ENCODE data around the gene MFAP5. TPM values are rescaled to one million over a fixed set of nuclear protein-coding genes. Genes with fewer than 3 reads are reported as not detected.

MFAP5 gene
- polyA plus RNA-seq, 1 donor = 7.6 TPM

- Histone ChIP-seq H3K36me3 (ENCODE audit: control insufficient read depth, insufficient read depth, low read length) (no peaks in the 10 kb centered on the region), H3K27ac (ENCODE audit: low read length) (no peak overlapping the region), H3K27me3 (ENCODE audit: control insufficient read depth, insufficient read depth, low read length) (no peaks in the 10 kb centered on the region), H3K4me1 (ENCODE audit: control insufficient read depth, insufficient read depth, low read length) (no peaks in the 10 kb centered on the region), H3K4me3 (ENCODE audit: low read length) (no peak overlapping the region), H3K9me3 (ENCODE audit: control insufficient read depth, low read depth, low read length) (no peaks in the 10 kb centered on the region)
- no CpG with 5 or more reads among the region's 4 CpGs for WGBS (ENCODE audit: insufficient coverage, low lambda C conversion rate)
- DNase-seq = no peak
Measured at GRCh38 chr12:8676651-8677050, 14.0 kb upstream of the MFAP5 start.

GRCh38 chr12:8675591-8676036, 13.0 kb upstream of the MFAP5 start:
- Histone ChIP-seq H3K4me1 (ENCODE audit: control insufficient read depth, insufficient read depth, low read length) (no peaks in the 10 kb centered on the region), H3K9me3 (ENCODE audit: control insufficient read depth, low read depth, low read length) (no peaks in the 10 kb centered on the region), H3K36me3 (ENCODE audit: control insufficient read depth, insufficient read depth, low read length) (no peaks in the 10 kb centered on the region), H3K27me3 (ENCODE audit: control insufficient read depth, insufficient read depth, low read length) (no peaks in the 10 kb centered on the region), H3K4me3 (ENCODE audit: low read length) (no peak overlapping the region), H3K27ac (ENCODE audit: low read length) (no peak overlapping the region)
- DNase-seq = peak in 1 of 2 donors; percentile 39
- WGBS (ENCODE audit: insufficient coverage, low lambda C conversion rate) = 0% methylated on average over 1 of the region's 3 CpGs

- WGBS (ENCODE audit: insufficient coverage, low lambda C conversion rate) = 100% methylated on average over 2 of the region's 5 CpGs
- no peak for DNase-seq
- Histone ChIP-seq H3K27ac (ENCODE audit: low read length) (no peak overlapping the region), H3K4me3 (ENCODE audit: low read length) (no peak overlapping the region), H3K9me3 (ENCODE audit: control insufficient read depth, low read depth, low read length) (no peaks in the 10 kb centered on the region), H3K4me1 (ENCODE audit: control insufficient read depth, insufficient read depth, low read length) (no peaks in the 10 kb centered on the region), H3K27me3 (ENCODE audit: control insufficient read depth, insufficient read depth, low read length) (no peaks in the 10 kb centered on the region), H3K36me3 (ENCODE audit: control insufficient read depth, insufficient read depth, low read length) (no peaks in the 10 kb centered on the region)
Measured at GRCh38 chr12:8672381-8672780, 9.8 kb upstream of the MFAP5 start.

- H3K36me3 ChIP-seq (ENCODE audit: control insufficient read depth, insufficient read depth, low read length) = no peaks in the 10 kb centered on the region
- no peak for DNase-seq
- no CpG with 5 or more reads among the region's 2 CpGs for WGBS (ENCODE audit: insufficient coverage, low lambda C conversion rate)
- H3K27ac ChIP-seq (ENCODE audit: low read length) = no peak overlapping the region
- peaks cover 2% of the 10 kb centered on the region for H3K27me3 ChIP-seq (ENCODE audit: control insufficient read depth, insufficient read depth, low read length)
- H3K4me1 ChIP-seq (ENCODE audit: control insufficient read depth, insufficient read depth, low read length) = no peaks in the 10 kb centered on the region
- no peak overlapping the region for H3K4me3 ChIP-seq (ENCODE audit: low read length)
- H3K9me3 ChIP-seq (ENCODE audit: control insufficient read depth, low read depth, low read length) = no peaks in the 10 kb centered on the region
Measured at GRCh38 chr12:8668441-8668840, 5.8 kb upstream of the MFAP5 start.

DNA sequence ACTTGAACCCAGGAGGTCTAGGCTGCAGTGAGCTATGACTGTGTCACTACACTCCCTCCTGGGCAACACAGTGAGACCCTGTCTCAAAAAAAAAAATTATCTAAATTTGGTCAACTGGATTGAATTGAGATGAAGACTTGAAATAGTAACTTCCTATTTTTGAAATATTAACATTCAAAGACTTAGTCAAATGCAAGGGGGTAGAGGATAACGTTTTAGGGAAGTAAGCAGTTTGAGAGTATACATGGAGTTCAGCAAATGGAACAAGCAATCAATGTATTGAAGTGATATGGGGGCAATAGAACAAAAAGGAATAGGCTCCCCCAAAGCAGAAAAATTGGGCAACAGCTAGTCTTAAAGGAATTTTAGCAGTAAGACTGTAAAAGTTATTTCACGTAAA, 4.6 kb upstream of the MFAP5 start:
- no peak for DNase-seq
- 85% methylated on average over 2 of the region's 2 CpGs for WGBS (ENCODE audit: insufficient coverage, low lambda C conversion rate)
- H3K27me3 ChIP-seq (ENCODE audit: control insufficient read depth, insufficient read depth, low read length) = peaks cover 2% of the 10 kb centered on the region
- no peak overlapping the region for H3K27ac ChIP-seq (ENCODE audit: low read length)
- no peaks in the 10 kb centered on the region for H3K36me3 ChIP-seq (ENCODE audit: control insufficient read depth, insufficient read depth, low read length)
- no peak overlapping the region for H3K4me3 ChIP-seq (ENCODE audit: low read length)
- H3K4me1 ChIP-seq (ENCODE audit: control insufficient read depth, insufficient read depth, low read length) = no peaks in the 10 kb centered on the region
- no peaks in the 10 kb centered on the region for H3K9me3 ChIP-seq (ENCODE audit: control insufficient read depth, low read depth, low read length)

DNA sequence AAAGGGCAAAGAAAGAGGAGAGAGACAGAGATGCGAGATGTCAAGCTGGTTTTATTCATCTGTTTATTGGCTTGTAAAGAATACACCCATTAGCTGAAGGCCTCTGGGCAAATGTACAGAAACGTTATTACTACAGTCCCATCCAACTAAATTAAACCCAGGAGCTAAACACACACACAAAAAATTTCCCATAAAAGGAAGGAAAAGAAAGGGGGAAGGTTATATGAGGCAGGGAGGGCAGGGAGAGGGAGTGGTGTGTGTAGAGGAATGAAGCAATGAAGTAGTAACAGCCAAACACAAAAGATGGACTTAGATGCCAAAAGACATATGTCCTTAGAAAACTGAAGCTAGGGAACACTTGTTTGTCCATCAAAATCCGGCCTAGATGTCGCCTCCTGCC, 3.1 kb upstream of the MFAP5 start:
- peaks cover 2% of the 10 kb centered on the region for H3K27me3 ChIP-seq (ENCODE audit: control insufficient read depth, insufficient read depth, low read length)
- no peaks in the 10 kb centered on the region for H3K36me3 ChIP-seq (ENCODE audit: control insufficient read depth, insufficient read depth, low read length)
- no peak for DNase-seq
- H3K9me3 ChIP-seq (ENCODE audit: control insufficient read depth, low read depth, low read length) = no peaks in the 10 kb centered on the region
- 60% methylated on average over 1 of the region's 4 CpGs for WGBS (ENCODE audit: insufficient coverage, low lambda C conversion rate)
- no peak overlapping the region for H3K4me3 ChIP-seq (ENCODE audit: low read length)
- H3K4me1 ChIP-seq (ENCODE audit: control insufficient read depth, insufficient read depth, low read length) = no peaks in the 10 kb centered on the region
- H3K27ac ChIP-seq (ENCODE audit: low read length) = no peak overlapping the region

GRCh38 chr12:8664228-8664913, 1.7 kb upstream of the MFAP5 start:
- H3K4me1 ChIP-seq (ENCODE audit: control insufficient read depth, insufficient read depth, low read length) = no peaks in the 10 kb centered on the region
- no peaks in the 10 kb centered on the region for H3K36me3 ChIP-seq (ENCODE audit: control insufficient read depth, insufficient read depth, low read length)
- no peak overlapping the region for H3K27ac ChIP-seq (ENCODE audit: low read length)
- no peak overlapping the region for H3K4me3 ChIP-seq (ENCODE audit: low read length)
- peaks cover 2% of the 10 kb centered on the region for H3K27me3 ChIP-seq (ENCODE audit: control insufficient read depth, insufficient read depth, low read length)
- H3K9me3 ChIP-seq (ENCODE audit: control insufficient read depth, low read depth, low read length) = no peaks in the 10 kb centered on the region
- WGBS (ENCODE audit: insufficient coverage, low lambda C conversion rate) = no CpG with 5 or more reads among the region's 5 CpGs
- no peak for DNase-seq

DNA sequence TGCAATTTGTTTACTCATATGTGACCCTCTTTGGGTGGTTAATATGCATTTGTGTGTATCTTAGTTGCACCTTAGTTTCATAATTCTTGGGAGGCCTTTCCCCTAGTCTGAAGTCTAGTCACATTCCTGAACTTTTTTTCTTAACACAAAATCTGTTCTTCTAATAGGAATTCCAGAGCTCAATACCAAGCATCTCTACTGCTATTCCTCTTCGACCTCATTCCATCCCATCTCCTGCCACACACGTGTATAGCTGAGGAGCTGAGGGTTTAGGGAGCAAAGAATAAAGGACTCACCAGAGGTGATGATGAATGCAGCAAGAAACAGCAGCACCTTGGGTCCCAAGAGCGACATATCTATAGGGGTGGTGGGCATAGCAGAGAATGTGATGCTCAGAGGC, 875 bp downstream of the MFAP5 start:
- DNase-seq = no peak

GRCh38 chr12:8661016-8661415, 1.6 kb downstream of the MFAP5 start:
- H3K27me3 ChIP-seq (ENCODE audit: control insufficient read depth, insufficient read depth, low read length) = peaks cover 2% of the 10 kb centered on the region
- H3K27ac ChIP-seq (ENCODE audit: low read length) = no peak overlapping the region
- no peak overlapping the region for H3K4me3 ChIP-seq (ENCODE audit: low read length)
- no peaks in the 10 kb centered on the region for H3K4me1 ChIP-seq (ENCODE audit: control insufficient read depth, insufficient read depth, low read length)
- no CpG with 5 or more reads among the region's 3 CpGs for WGBS (ENCODE audit: insufficient coverage, low lambda C conversion rate)
- DNase-seq = no peak
- no peaks in the 10 kb centered on the region for H3K36me3 ChIP-seq (ENCODE audit: control insufficient read depth, insufficient read depth, low read length)
- no peaks in the 10 kb centered on the region for H3K9me3 ChIP-seq (ENCODE audit: control insufficient read depth, low read depth, low read length)

More for the DNA sequence above, 875 bp downstream of the MFAP5 start:
- Histone ChIP-seq H3K27ac (ENCODE audit: low read length) (no peak overlapping the region), H3K4me1 (ENCODE audit: control insufficient read depth, insufficient read depth, low read length) (no peaks in the 10 kb centered on the region), H3K4me3 (ENCODE audit: low read length) (no peak overlapping the region), H3K27me3 (ENCODE audit: control insufficient read depth, insufficient read depth, low read length) (peaks cover 2% of the 10 kb centered on the region), H3K36me3 (ENCODE audit: control insufficient read depth, insufficient read depth, low read length) (no peaks in the 10 kb centered on the region), H3K9me3 (ENCODE audit: control insufficient read depth, low read depth, low read length) (no peaks in the 10 kb centered on the region)
- no CpG with 5 or more reads among the region's 3 CpGs for WGBS (ENCODE audit: insufficient coverage, low lambda C conversion rate)

GRCh38 chr12:8658346-8658745, 4.3 kb downstream of the MFAP5 start:
- Histone ChIP-seq H3K27ac (ENCODE audit: low read length) (no peak overlapping the region), H3K36me3 (ENCODE audit: control insufficient read depth, insufficient read depth, low read length) (no peaks in the 10 kb centered on the region), H3K9me3 (ENCODE audit: control insufficient read depth, low read depth, low read length) (no peaks in the 10 kb centered on the region), H3K27me3 (ENCODE audit: control insufficient read depth, insufficient read depth, low read length) (no peaks in the 10 kb centered on the region), H3K4me3 (ENCODE audit: low read length) (no peak overlapping the region), H3K4me1 (ENCODE audit: control insufficient read depth, insufficient read depth, low read length) (no peaks in the 10 kb centered on the region)
- DNase-seq = no peak
- no CpG with 5 or more reads among the region's 1 CpG for WGBS (ENCODE audit: insufficient coverage, low lambda C conversion rate)

DNA sequence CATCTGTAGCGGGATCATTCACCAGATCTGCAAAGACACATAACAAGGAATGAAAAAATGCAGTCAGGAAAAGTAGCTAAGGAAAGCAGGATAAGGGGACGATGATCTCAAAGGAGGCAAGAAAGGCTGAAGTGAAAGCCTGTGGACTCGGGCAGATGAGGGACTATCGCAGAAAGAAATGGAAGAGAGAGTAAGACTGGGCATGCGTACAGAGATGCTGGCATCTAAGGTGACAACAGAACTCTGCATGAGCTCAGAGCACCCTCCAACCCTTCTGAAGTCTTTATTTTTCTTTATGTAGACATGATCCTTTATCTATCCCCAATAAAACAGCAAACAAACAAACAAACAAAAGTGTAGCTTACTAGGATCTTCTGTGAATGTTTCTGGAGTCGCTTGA, 7.2 kb downstream of the MFAP5 start:
- DNase-seq = no peak
- WGBS (ENCODE audit: insufficient coverage, low lambda C conversion rate) = 91% methylated on average over 3 of the region's 6 CpGs
- H3K36me3 ChIP-seq (ENCODE audit: control insufficient read depth, insufficient read depth, low read length) = no peaks in the 10 kb centered on the region
- no peaks in the 10 kb centered on the region for H3K27me3 ChIP-seq (ENCODE audit: control insufficient read depth, insufficient read depth, low read length)
- no peaks in the 10 kb centered on the region for H3K4me1 ChIP-seq (ENCODE audit: control insufficient read depth, insufficient read depth, low read length)
- no peak overlapping the region for H3K4me3 ChIP-seq (ENCODE audit: low read length)
- no peak overlapping the region for H3K27ac ChIP-seq (ENCODE audit: low read length)
- H3K9me3 ChIP-seq (ENCODE audit: control insufficient read depth, low read depth, low read length) = no peaks in the 10 kb centered on the region
